HG03025 (cell line): ENCODE measurements around the gene OR6B2.

Experiments used
- ATAC-seq: cut with Tn5 transposase; IDR thresholded peaks from one replicate; pipeline ENCODE4 v1.9.1; 2021; ENCODE audit warnings: mild to moderate bottlenecking, moderate library complexity; ENCODE audit not compliant: unreplicated experiment, low FRiP score

Gene OR6B2

GRCh38 chr2:239983004-239983778 is 47.0 kb downstream of the OR6B2 start:
- ATAC-seq: no peak
